Trophoblast cell (in vitro differentiated cells and primary cell): ENCODE measurements around the gene STARD10.

Experiments used
- DNase-seq, 2 donors: peaks; one replicate each; pipeline ENCODE4 v3.0.0-alpha.2; 2016
- H2AFZ ChIP-seq: 2 replicates; pipeline ENCODE4 v1.6.1; 2013; ENCODE audit warnings: low read length, moderate library complexity, mild to moderate bottlenecking; ENCODE audit not compliant: insufficient read depth, poor library complexity
- H2AK5ac ChIP-seq: 2 replicates; pipeline ENCODE4 v1.6.1; 2013; ENCODE audit warnings: mild to moderate bottlenecking, low read length
- H2BK120ac ChIP-seq: 2 replicates; pipeline ENCODE4 v1.6.1; 2013; ENCODE audit warnings: low read length, mild to moderate bottlenecking, moderate library complexity; ENCODE audit not compliant: insufficient read depth, poor library complexity
- H2BK12ac ChIP-seq: 2 replicates; pipeline ENCODE4 v1.6.1; 2013; ENCODE audit warnings: mild to moderate bottlenecking, low read length, moderate library complexity
- H2BK5ac ChIP-seq: 2 replicates; pipeline ENCODE4 v1.6.1; 2013; ENCODE audit warnings: low read length, low read depth, moderate library complexity, mild to moderate bottlenecking; ENCODE audit not compliant: poor library complexity
- H3K14ac ChIP-seq: 2 replicates; pipeline ENCODE4 v1.6.1; 2013; ENCODE audit warnings: mild to moderate bottlenecking, low read length
- H3K18ac ChIP-seq: 2 replicates; pipeline ENCODE4 v1.6.1; 2013; ENCODE audit warnings: mild to moderate bottlenecking, low read length
- H3K23ac ChIP-seq: 2 replicates; pipeline ENCODE4 v1.6.1; 2013; ENCODE audit warnings: low read length
- H3K27ac ChIP-seq: 2 replicates; pipeline ENCODE4 v1.5.1; 2013; ENCODE audit warnings: low read depth, mild to moderate bottlenecking, inconsistent platforms, low read length, moderate library complexity
- H3K27me3 ChIP-seq: 2 replicates; pipeline ENCODE4 v1.6.1; 2013; ENCODE audit warnings: inconsistent platforms, mild to moderate bottlenecking, low read length, moderate library complexity; ENCODE audit not compliant: insufficient read depth
- H3K36me3 ChIP-seq, 2 experiments: 1 replicate in 1 of 2; 2 replicates in 1 of 2; pipeline ENCODE4 v1.6.1; 2013; ENCODE audit warnings: low read length in 2 of 2, mild to moderate bottlenecking in 2 of 2, moderate library complexity in 1 of 2; ENCODE audit not compliant: insufficient read depth in 2 of 2, control insufficient read depth in 1 of 2
- H3K4ac ChIP-seq: 2 replicates; pipeline ENCODE4 v1.6.1; 2013; ENCODE audit warnings: low read depth, mild to moderate bottlenecking, low read length, moderate library complexity
- H3K4me1 ChIP-seq, 2 experiments: 1 replicate in 1 of 2; 2 replicates in 1 of 2; pipeline ENCODE4 v1.6.1; 2013; ENCODE audit warnings: low read length in 2 of 2, mild to moderate bottlenecking in 2 of 2, moderate library complexity in 1 of 2; ENCODE audit not compliant: insufficient read depth in 2 of 2, control insufficient read depth in 1 of 2
- H3K4me2 ChIP-seq: 2 replicates; pipeline ENCODE4 v1.6.1; 2013; ENCODE audit warnings: inconsistent platforms, mild to moderate bottlenecking, low read length, moderate library complexity
- H3K4me3 ChIP-seq: 2 replicates; pipeline ENCODE4 v1.5.1; 2013; ENCODE audit warnings: mild to moderate bottlenecking, low read depth, low read length, inconsistent platforms
- H3K79me1 ChIP-seq: one replicate; pipeline ENCODE4 v1.6.1; 2013; ENCODE audit warnings: low read length
- H3K79me2 ChIP-seq: 2 replicates; pipeline ENCODE4 v1.6.1; 2013; ENCODE audit warnings: low read length, mild to moderate bottlenecking; ENCODE audit not compliant: control insufficient read depth, insufficient read depth, poor library complexity
- H3K9ac ChIP-seq: 2 replicates; pipeline ENCODE4 v1.6.1; 2013; ENCODE audit warnings: mild to moderate bottlenecking, low read length
- H3K9me3 ChIP-seq: 2 replicates; pipeline ENCODE4 v1.6.1; 2013; ENCODE audit warnings: low read depth, mild to moderate bottlenecking, control low read depth, inconsistent platforms, low read length; ENCODE audit not compliant: insufficient read depth
- H4K12ac ChIP-seq: 2 replicates; pipeline ENCODE4 v1.6.1; 2013; ENCODE audit warnings: low read depth, mild to moderate bottlenecking, low read length, moderate library complexity
- H4K8ac ChIP-seq: 2 replicates; pipeline ENCODE4 v1.6.1; 2013; ENCODE audit warnings: low read depth, mild to moderate bottlenecking, low read length, moderate library complexity
- H4K91ac ChIP-seq: one replicate; pipeline ENCODE4 v1.6.1; 2013; ENCODE audit warnings: low read depth, mild to moderate bottlenecking, low read length, moderate library complexity
- WGBS: extraction: QIAGEN DNeasy Blood & Tissue Kit; methylation state at CpG from one replicate; pipeline ENCODE4 v1.1.7; 2013; ENCODE audit warnings: missing lambda C conversion rate; ENCODE audit not compliant: insufficient read length, insufficient coverage; ENCODE audit errors: extremely low coverage; 5-methylcytosine and 5-hydroxymethylcytosine counted together

STARD10 gene

GRCh38 chr11:72726266-72727220 lies 67.3 kb downstream of the STARD10 start:
- Histone ChIP-seq H2BK12ac (no peak overlapping the region), H3K79me1 (peaks cover 10% of the 10 kb centered on the region), H3K4ac (no peak overlapping the region), H2AFZ (no peak overlapping the region), H3K23ac (no peak overlapping the region), H3K4me2 (no peak overlapping the region), H3K27ac (no peak overlapping the region), H3K9me3 (peaks cover 1% of the 10 kb centered on the region), H3K36me3 (no peaks in the 10 kb centered on the region), H2AK5ac (no peak overlapping the region), H3K18ac (no peak overlapping the region), H2BK5ac (no peak overlapping the region), H3K4me3 (no peak overlapping the region), H4K8ac (no peak overlapping the region), H3K9ac (no peak overlapping the region), H3K79me2 (peaks cover 1% of the 10 kb centered on the region), H3K14ac (no peak overlapping the region), H2BK120ac (no peak overlapping the region), H3K4me1 (peaks cover 11% of the 10 kb centered on the region in 2 experiments), H4K91ac (no peak overlapping the region), H3K27me3 (peaks cover 4% of the 10 kb centered on the region), H4K12ac (no peak overlapping the region)
- peak; percentile 27 to 54 for DNase-seq
- WGBS, result no CpG with 5 or more reads among the region's 40 CpGs

- no peak overlapping the region for H4K8ac ChIP-seq
- no peak overlapping the region for H2BK12ac ChIP-seq
- H2AFZ ChIP-seq, result no peak overlapping the region
- no peaks in the 10 kb centered on the region for H3K9me3 ChIP-seq
- H3K27ac ChIP-seq, result no peak overlapping the region
- H3K4me2 ChIP-seq, result no peak overlapping the region
- no peak overlapping the region for H2BK5ac ChIP-seq
- H3K27me3 ChIP-seq, result no peaks in the 10 kb centered on the region
- H3K79me1 ChIP-seq, result peaks cover 10% of the 10 kb centered on the region
- H3K14ac ChIP-seq, result no peak overlapping the region
- H4K91ac ChIP-seq, result no peak overlapping the region
- no peak for DNase-seq
- no peak overlapping the region for H3K23ac ChIP-seq
- no peak overlapping the region for H3K4me3 ChIP-seq
- H3K36me3 ChIP-seq, result no peaks in the 10 kb centered on the region
- peaks cover 19 to 20% of the 10 kb centered on the region in 2 experiments for H3K4me1 ChIP-seq
- no peak overlapping the region for H4K12ac ChIP-seq
- no CpG with 5 or more reads among the region's 4 CpGs for WGBS
- peaks cover 1% of the 10 kb centered on the region for H3K79me2 ChIP-seq
- H2AK5ac ChIP-seq, result no peak overlapping the region
- no peak overlapping the region for H3K9ac ChIP-seq
- H3K18ac ChIP-seq, result no peak overlapping the region
- no peak overlapping the region for H3K4ac ChIP-seq
- no peak overlapping the region for H2BK120ac ChIP-seq
Measured at GRCh38 chr11:72725724-72726028, 68.2 kb downstream of the STARD10 start.

DNA sequence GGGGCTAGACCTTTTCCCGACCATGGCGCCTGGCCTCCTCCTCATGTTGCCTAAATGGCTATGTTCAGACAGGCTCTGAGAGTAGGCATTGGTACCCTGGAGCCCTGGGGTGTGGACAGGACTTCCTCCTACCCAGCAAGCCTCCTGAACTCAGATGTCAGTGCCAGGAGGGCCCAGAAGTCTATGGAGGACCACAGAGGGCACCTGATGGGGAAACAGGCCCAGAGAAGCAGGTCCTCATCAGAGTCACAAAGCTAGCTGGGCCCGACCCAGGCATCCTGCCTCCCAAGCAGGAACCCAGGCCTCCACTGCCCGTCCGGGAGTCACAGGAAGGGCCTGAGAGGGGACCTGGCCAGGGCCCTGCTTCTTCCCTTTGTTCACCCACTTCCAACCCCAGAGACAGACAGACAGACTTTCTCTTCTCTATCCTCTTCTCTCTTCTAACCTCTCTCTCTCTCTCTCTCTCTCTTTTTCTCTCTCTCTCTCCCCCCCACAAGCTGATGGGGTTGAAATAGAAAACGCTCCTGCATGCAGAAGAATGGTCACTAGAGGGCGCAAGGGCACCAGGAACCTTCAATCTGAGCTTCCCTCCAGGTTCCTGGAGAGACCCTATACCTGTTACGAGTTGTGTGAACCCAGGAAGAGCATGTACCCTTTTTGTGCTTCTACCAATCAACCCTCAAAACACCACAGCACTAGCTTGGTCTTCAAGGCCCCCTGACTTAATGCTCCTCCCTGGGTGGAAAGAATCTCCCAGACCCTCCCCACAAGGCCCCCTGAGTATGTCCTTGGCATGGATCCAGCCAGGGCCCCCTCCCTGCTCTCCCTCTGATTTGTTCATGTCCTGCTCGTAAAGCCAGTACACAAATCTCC lies 68.8 kb downstream of the STARD10 start:
- no peak overlapping the region for H2AFZ ChIP-seq
- H2AK5ac ChIP-seq, result no peak overlapping the region
- H3K79me1 ChIP-seq, result peaks cover 10% of the 10 kb centered on the region
- no peaks in the 10 kb centered on the region for H3K36me3 ChIP-seq
- H3K27me3 ChIP-seq, result no peaks in the 10 kb centered on the region
- H3K9me3 ChIP-seq, result no peaks in the 10 kb centered on the region
- H3K18ac ChIP-seq, result no peak overlapping the region
- no CpG with 5 or more reads among the region's 9 CpGs for WGBS
- no peak overlapping the region for H3K14ac ChIP-seq
- H3K4me1 ChIP-seq, result peaks cover 19 to 23% of the 10 kb centered on the region in 2 experiments
- H2BK120ac ChIP-seq, result no peak overlapping the region
- no peak overlapping the region for H3K23ac ChIP-seq
- no peak overlapping the region for H4K91ac ChIP-seq
- no peak overlapping the region for H3K27ac ChIP-seq
- H2BK12ac ChIP-seq, result no peak overlapping the region
- peak; percentile 83 to 92 for DNase-seq
- H4K12ac ChIP-seq, result no peak overlapping the region
- no peak overlapping the region for H3K9ac ChIP-seq
- no peak overlapping the region for H2BK5ac ChIP-seq
- H3K79me2 ChIP-seq, result peaks cover 1% of the 10 kb centered on the region
- no peak overlapping the region for H4K8ac ChIP-seq
- H3K4ac ChIP-seq, result no peak overlapping the region
- no peak overlapping the region for H3K4me2 ChIP-seq
- no peak overlapping the region for H3K4me3 ChIP-seq

GRCh38 chr11:72724021-72724551 lies 69.8 kb downstream of the STARD10 start:
- Histone ChIP-seq H4K8ac (no peak overlapping the region), H3K27ac (no peak overlapping the region), H3K4me1 (peaks cover 19 to 23% of the 10 kb centered on the region in 2 experiments), H3K27me3 (no peaks in the 10 kb centered on the region), H3K4ac (no peak overlapping the region), H3K23ac (no peak overlapping the region), H3K79me1 (peaks cover 10% of the 10 kb centered on the region), H3K4me3 (no peak overlapping the region), H4K12ac (no peak overlapping the region), H2AFZ (no peak overlapping the region), H3K14ac (no peak overlapping the region), H2BK12ac (no peak overlapping the region), H2AK5ac (no peak overlapping the region), H4K91ac (no peak overlapping the region), H3K4me2 (no peak overlapping the region), H2BK5ac (no peak overlapping the region), H3K9me3 (no peaks in the 10 kb centered on the region), H2BK120ac (no peak overlapping the region), H3K36me3 (no peaks in the 10 kb centered on the region), H3K79me2 (peaks cover 1% of the 10 kb centered on the region), H3K18ac (no peak overlapping the region), H3K9ac (no peak overlapping the region)
- DNase-seq, result no peak
- WGBS, result no CpG with 5 or more reads among the region's 5 CpGs
